ENCODE data around the gene MAN2C1. TPM values are rescaled to one million over a fixed set of nuclear protein-coding genes. Genes with fewer than 3 reads are reported as not detected.

The MAN2C1 gene
- total and polyA plus RNA-seq, 9 of the 15 experiments (the other 6 are each of a cell fraction or from before 2014, with no cell fraction given) = 2.0 to 141 (median 39.9) TPM

DNA sequence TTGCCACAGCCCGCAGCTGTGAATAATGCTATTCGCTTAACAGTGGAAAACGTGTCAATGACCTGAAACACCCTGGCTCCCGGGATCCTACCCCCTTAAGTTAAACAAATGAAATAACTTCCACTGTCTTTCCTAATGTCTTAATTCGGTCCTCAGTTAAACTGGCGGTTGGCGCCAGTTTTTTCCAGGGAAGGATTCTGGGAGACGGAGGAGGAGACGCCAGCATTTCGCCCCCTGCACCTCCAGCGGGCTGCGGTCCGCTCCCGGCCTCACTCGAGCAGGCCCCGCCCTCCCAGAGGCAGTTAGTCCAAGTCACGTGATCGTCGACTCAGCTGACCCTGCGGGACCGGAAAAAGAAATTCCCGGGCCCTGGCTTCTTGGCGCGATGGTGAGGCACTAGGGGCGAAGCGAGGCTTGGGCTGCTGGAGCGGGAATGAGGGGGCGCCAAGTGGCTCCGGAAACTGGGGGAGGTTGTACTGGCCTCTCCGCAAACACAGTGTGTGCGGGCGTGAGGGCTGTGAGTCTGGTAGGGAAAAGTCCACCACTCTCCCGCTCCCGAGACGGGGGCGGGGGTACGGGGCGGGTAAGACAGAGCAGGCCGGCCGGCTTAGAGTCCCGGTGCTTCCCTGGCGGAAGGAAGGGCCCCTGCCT lies 32.6 kb downstream of the MAN2C1 start, which contains the start of gene COMMD4 (continued):
- TF ChIP-seq, protein P1, sequence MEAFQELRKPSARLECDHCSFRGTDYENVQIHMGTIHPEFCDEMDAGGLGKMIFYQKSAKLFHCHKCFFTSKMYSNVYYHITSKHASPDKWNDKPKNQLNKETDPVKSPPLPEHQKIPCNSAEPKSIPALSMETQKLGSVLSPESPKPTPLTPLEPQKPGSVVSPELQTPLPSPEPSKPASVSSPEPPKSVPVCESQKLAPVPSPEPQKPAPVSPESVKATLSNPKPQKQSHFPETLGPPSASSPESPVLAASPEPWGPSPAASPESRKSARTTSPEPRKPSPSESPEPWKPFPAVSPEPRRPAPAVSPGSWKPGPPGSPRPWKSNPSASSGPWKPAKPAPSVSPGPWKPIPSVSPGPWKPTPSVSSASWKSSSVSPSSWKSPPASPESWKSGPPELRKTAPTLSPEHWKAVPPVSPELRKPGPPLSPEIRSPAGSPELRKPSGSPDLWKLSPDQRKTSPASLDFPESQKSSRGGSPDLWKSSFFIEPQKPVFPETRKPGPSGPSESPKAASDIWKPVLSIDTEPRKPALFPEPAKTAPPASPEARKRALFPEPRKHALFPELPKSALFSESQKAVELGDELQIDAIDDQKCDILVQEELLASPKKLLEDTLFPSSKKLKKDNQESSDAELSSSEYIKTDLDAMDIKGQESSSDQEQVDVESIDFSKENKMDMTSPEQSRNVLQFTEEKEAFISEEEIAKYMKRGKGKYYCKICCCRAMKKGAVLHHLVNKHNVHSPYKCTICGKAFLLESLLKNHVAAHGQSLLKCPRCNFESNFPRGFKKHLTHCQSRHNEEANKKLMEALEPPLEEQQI (IDR thresholded peaks at IDR 0.05) = no peak
- no peak for TF ChIP-seq BDP1 (IDR thresholded peaks at IDR 0.05; ENCODE audit: insufficient read depth, insufficient read length)
- no peak for TF ChIP-seq ATF2 (CRISPR knock-in tag; IDR thresholded peaks at IDR 0.05)
- peak; percentile 89 for TF ChIP-seq SAP30 (IDR thresholded peaks at IDR 0.05; ENCODE audit: borderline replicate concordance, insufficient read depth, low read depth, low read length, poor library complexity, severe bottlenecking)
- TF ChIP-seq RBM14 (IDR thresholded peaks at IDR 0.05; ENCODE audit: borderline replicate concordance, insufficient read depth, low read depth, low read length) = no peak
- TF ChIP-seq PCBP1 (IDR thresholded peaks at IDR 0.05; ENCODE audit: low read depth, low read length, poor library complexity, severe bottlenecking) = no peak
- TF ChIP-seq POLR2AphosphoS5 (IDR thresholded peaks at IDR 0.05; ENCODE audit: control insufficient read depth, insufficient read depth, low read depth, low read length) = peak; percentile 57; the same call in 1 of the 2 replicates
- TF ChIP-seq FOXA3 (CRISPR knock-in tag; conservative IDR thresholded peaks at IDR 0.05 in 1 of 2, IDR thresholded peaks at IDR 0.05 in 1 of 2) = no peak
- TF ChIP-seq SPI1 (IDR thresholded peaks at IDR 0.05; ENCODE audit: borderline replicate concordance, low read depth, low read length) = no peak
- TF ChIP-seq, protein P2, sequence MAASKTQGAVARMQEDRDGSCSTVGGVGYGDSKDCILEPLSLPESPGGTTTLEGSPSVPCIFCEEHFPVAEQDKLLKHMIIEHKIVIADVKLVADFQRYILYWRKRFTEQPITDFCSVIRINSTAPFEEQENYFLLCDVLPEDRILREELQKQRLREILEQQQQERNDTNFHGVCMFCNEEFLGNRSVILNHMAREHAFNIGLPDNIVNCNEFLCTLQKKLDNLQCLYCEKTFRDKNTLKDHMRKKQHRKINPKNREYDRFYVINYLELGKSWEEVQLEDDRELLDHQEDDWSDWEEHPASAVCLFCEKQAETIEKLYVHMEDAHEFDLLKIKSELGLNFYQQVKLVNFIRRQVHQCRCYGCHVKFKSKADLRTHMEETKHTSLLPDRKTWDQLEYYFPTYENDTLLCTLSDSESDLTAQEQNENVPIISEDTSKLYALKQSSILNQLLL (CRISPR knock-in tag; IDR thresholded peaks at IDR 0.05; ENCODE audit: borderline replicate concordance) = no peak
- peak in 1 of 2 experiments; percentile 73; a peak in 2 of 4 replicates for TF ChIP-seq ARNT (IDR thresholded peaks at IDR 0.05)
- TF ChIP-seq RCOR1 (IDR thresholded peaks at IDR 0.05; ENCODE audit: borderline replicate concordance in 1 of 2, low read depth in 2 of 2, low read length in 2 of 2) = peak in 1 of 2 experiments; percentile 18; a peak in 1 of 4 replicates
- TF ChIP-seq, protein P3, sequence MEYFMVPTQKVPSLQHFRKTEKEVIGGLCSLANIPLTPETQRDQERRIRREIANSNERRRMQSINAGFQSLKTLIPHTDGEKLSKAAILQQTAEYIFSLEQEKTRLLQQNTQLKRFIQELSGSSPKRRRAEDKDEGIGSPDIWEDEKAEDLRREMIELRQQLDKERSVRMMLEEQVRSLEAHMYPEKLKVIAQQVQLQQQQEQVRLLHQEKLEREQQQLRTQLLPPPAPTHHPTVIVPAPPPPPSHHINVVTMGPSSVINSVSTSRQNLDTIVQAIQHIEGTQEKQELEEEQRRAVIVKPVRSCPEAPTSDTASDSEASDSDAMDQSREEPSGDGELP (CRISPR knock-in tag; IDR thresholded peaks at IDR 0.05; ENCODE audit: borderline replicate concordance) = peak; percentile 95
- TF ChIP-seq THAP12 (CRISPR knock-in tag; IDR thresholded peaks at IDR 0.05) = no peak
- TF ChIP-seq CBX2 (IDR thresholded peaks at IDR 0.05; ENCODE audit: insufficient read depth, low read length, poor library complexity, severe bottlenecking) = no peak
- peak; percentile 62; the same call in 1 of the 2 replicates for TF ChIP-seq ZZZ3 (IDR thresholded peaks at IDR 0.05)
- TF ChIP-seq ZNF3 (CRISPR knock-in tag; IDR thresholded peaks at IDR 0.05) = no peak
